HG03432 (cell line): ENCODE results near the gene WRAP73.
"Not testable (repeated sequence)": the region's sequence is repeated elsewhere in the genome, so short reads cannot be mapped to it uniquely, and the experiment has no call there.

ENCODE experiments used
- ATAC-seq: cut with Tn5 transposase; IDR thresholded peaks from one replicate; pipeline ENCODE4 v1.9.1; 2021; ENCODE audit warnings: mild to moderate bottlenecking, moderate library complexity; ENCODE audit not compliant: unreplicated experiment

Gene WRAP73

DNA sequence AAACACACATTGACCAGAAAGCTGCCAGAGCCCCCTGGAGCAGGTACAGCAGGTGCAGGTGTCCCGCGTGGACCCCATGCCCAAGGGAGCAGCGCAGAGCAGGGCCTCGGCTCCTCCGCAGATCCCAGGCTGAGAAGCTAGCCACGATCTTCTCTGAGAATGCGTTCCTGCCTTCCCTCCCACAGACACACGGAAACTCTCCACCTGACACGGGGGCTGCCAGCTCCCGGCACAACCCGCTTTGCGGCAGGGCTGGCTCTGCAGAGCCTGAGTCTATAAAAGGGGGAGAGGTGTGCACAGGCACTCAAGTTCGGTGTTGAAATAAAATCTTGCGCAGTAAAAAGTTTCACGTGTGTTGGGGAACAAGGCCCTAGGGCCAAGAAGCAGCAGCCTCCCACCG is 48.2 kb downstream of the WRAP73 start:
- ATAC-seq: no peak

DNA sequence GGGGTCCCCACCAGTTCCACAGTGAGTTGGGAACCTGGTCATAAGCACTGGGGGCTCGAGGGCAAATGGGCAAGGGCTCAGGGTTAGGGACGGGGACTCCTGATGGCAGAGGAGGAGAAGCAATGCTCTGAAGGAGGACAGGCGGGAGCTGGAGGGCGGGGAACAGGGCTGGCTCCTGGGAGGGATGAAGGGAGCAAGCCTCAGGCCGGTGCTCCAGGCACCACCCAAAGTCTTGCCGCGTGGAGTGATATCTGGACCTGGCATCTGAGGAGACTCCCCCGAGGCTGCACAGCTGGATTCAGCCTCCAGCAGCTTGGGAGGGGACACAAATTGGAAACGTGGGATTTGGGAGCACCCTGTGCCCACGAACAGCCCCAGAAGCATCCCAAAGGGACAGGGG is 49.5 kb downstream of the WRAP73 start:
- no peak for ATAC-seq

DNA sequence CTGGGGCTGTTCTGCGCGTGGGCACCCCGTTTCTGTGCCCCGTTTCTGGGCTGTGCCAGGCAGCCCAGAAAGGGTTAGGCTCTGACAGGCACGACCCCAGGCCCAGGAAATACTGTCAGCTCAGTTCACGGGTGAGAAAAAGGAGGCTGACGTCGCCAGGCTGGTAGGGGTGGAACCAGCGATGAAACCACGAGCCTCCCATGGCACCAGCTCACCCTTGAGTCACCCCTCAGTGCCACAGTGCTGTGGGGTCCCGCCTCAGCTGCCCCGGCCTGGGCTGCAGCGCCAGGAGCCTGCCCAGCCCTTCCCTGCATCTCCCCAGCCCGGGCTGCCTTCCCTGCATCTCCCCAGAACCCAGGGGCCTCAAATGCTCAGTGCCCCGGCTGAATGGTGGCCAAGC is 50.1 kb downstream of the WRAP73 start:
- no peak for ATAC-seq

DNA sequence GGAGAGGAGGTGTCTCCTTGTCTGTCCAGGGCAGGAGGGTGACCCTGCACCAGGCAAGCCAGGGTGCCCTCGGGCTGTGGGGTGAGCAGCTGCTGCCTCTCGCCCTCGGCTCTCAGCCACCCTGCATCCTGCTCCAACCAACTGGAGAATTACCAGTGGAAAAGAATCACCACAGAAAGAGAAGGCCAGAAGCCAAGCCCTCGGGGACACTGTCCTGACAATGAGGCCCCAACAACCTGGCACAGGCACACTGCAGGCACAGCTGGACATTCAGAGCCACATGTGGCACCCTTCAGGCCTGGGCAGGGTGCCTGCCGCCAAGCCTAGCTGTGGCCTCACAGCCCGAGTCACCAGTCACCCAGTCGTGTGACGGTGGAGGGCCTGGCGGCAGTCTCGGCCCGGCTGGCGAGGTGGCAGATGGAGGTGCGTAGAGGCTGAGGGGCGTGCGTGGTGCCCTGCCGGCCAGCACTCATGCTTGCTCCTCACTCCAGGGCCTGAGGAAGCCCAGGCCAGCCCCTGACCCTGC is 50.6 kb downstream of the WRAP73 start:
- no peak for ATAC-seq

DNA sequence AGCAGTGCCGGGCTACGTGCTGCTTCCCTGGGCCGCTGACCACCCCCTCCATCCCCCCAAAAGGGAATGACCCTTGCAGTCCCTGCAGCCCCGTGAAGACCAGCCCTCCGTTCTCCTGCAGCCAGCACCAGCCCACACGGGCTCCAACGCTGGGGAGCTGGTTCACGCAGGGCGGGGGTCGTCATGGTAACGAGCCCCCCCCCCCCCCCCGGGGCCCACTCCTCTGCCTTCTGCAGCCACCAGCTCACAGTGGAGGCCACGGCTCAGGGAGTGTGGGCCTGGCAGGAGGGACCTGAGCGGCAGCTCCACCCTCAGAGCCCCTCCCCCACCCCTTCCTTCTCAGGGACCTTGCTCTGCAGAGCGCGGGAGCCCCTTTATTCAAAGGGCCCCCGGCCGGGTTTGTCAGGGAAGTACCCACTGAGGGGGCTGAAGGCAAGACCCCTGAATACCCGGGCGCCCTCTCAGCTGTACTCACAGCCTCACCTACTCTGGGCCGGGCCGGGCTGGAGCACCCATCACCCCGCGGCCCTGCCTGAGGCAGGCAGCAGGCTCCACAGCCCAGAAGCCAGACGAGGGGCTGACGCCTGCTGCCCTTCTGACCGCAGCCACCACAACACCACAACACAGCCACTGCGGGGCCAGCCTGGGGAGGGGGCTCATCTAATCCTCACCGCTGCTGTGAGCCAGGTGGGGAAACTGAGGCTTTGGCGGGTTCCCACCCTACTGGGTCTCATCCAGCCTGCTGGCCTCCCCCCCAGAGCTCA is 51.2 kb downstream of the WRAP73 start:
- ATAC-seq: no peak

DNA sequence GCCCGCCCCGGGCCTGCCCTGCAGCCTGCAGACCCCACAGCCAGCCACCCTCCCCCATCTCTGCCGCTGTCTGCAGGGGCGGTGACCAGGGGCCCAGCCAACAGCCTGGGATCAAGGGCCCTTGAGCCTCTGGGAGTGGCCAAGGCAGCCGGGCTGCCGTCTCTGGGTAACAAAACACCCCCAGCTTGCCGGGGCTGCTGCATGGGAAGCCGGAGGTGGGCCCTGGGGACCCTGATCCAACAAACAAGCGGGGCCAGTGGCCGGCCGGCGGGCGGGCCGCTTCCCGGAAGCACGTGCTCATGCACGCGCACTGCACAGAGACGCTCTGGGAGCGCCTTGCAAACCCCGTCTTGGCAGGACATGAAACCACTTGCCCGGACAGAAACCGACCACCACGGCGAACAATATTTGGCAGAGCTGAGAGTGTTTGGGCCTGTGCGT is 51.8 kb downstream of the WRAP73 start:
- ATAC-seq: no peak

DNA sequence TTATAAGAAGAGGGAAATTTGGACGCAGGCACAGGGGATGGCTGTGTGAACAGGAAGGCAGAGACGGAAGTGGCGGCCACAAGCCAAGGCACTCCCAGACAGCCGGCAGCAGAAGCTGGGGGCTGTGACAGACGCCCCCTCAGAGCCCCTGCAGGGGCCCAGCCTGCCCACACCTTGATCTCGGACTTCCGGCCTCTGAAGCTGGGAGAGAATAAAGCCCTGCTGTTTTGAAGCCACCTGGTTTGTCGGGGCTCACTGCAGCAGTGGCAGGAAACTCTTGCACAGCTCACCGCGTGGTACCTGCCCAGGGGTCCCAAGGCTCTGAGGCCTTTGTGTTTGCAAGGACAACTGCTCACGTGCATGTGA is 52.3 kb downstream of the WRAP73 start:
- ATAC-seq: no peak

DNA sequence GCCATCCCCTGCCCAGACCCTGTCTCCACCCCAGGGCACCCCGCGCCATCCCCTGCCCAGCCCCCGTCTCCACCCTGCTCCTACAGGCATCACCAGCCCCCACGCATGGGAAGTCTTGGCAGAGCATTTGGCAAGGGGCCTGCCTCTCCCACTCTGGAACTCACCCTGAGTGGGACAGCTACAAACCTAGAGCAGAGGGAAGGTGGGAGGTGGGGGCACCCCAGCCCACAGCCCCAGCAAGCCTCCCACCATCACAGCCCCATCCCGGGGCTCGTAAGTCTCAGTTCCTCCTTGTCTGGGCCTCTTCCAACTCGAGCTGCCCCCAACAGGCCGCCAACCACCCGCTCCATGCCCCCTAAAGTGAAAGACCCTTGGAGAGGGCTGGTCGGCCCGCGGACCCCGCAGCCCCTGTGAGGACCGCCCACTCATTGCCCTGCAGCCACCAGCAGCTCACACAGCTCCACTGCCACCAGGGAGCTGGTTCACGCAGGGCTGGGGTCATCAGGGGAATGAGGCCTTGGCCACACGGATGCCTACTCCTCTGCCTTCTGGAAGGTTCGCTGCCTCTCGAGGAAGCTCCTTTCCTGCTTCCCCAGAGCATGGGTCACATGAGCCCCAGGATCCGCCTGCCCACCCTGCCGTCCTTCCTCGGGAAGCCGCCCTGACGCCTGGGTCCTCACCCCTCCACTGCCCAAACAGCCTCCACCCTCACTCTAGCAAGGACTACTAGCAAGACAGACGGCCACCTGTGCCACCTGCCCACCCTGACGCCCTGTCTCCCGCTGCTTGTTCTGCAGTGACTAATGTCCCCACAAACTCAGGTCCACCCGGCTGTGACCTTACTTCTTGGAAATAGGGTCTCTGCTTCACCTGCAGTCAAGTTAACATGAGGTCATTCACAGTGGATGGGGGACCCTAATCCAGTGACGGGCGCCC is 53.0 kb downstream of the WRAP73 start:
- no peak for ATAC-seq

DNA sequence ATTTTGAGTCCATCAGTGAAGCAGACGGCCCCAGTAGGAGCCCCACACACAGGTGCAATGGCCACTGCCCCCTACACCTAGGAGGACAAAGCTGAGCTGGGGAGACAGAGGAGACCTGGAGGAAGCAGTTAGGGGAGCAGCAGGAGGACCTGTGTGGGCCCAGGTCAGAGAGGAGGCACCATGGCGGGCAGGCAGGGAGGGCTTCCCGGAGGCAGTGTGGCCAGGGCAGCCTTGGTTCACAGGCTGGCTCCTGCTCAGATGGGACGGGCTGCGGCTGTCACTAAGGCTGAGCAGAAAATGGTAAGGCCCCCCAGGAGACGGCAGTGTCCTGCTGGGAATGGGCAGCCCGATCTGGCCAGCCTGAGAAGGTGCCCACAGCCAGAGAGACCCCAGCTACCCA is 54.0 kb downstream of the WRAP73 start:
- no peak for ATAC-seq

DNA sequence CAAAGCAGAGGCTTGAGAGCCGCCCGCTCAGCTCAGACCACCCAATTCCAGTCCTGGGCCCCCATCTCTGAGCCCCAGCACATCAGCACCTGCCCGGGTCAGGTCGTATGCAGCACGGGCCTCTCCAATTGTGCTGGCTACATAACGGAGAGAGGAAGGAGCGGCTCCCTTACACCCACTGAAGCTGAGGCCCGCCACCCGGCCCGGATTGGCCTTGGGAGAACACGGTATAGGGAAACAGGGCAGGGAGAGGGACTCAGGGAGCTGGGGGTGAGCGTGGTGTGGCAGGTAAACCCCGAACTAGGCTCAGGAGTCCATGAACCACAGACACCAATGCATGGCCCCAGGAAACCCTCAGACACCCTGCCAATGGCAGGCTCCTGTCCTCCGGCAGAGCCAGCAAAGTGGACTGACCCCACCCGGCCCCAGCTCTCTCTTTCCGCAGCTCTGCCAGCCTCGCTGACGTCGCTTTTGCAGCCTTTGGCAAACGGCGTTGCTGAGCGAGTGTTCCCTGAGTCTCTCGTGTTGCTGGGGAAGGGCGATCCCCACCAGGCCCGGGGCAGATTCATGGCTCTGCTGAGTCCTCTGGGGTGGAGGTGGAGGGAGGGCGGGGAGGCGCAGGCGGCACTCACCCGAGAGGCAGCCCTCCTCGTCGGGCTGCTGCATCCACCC is 55.1 kb downstream of the WRAP73 start:
- no peak for ATAC-seq

DNA sequence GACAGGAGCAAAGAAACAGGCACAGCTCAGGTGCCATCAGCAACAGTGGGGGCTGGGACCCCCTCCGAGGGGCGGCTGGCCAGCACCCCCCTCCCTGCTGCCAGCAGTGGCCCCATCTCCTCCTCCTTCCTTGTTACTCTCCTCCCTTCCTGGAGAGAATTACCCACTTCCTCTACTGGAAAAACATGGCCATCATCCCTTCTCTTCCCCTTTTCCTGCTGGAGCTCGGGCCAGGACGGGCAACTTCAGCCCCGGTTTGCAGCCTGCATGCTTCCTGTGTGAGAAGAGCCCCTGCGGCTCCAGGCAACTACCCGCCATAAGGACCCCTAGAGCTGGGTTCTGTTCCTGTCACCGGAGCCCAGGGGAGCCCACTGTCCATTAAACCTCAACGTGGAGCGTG is 56.2 kb downstream of the WRAP73 start:
- ATAC-seq: no peak

DNA sequence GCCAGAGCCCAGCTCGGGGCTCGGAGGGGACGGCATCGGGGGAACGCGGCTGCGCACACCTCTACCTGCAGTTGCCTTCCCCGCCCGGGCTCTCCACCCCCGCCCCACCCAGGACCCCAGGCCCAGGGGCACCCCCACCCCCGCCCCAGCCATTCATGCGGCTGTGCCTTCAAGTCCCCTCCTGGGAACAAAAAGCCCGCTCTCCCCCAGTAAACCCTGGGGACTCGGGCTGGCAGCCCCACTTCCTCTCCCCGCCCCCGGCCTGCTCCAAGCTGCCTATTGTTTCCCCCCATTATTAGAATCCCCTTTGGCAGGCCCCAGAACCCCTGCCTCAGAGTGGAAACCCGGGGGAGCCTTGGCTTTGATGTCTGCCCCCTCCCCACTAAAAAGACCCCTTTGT is 56.6 kb downstream of the WRAP73 start:
- no peak for ATAC-seq

DNA sequence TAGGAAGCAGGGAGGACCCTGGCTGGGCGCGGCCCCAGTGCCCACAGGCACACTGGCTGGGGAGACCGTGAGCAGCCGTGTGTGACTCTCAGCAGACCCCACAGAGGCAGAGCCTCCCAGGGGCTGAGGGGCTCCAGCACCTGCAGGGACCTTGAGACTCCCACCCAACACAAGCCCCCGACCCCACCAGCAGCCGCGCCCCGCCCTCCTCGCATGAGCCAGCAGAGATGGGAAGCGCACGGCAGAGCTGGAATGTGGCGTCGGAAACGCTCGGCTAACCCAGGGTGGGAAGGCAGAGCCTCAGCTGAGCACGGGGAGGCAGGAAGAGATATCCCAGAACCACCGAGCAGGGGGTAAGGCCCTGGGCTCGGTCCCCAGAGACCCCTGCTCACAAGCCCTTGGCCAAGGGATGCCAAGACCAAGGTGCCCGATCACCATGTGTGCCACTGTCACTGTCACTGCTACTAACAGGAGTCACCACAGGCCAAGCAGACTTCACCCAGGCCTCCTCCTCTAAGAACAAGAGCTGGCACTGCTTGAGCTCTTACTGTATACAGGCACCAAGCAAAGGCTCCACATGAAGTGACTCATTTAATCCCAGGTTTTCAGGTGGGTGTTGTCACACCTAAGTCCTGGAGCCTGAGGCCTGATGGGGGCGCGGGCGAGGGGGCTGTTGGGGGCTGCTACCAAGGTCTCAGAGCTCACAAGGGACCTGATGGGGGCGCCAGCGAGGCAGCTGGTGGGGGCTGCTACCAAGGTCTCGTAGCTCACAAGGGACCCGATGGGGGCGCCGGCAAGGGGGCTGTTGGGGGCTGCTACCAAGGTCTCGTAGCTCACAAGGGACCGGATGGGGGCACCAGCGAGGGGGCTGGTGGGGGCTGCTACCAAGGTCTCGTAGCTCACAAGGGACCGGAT is 58.7 kb downstream of the WRAP73 start:
- no peak for ATAC-seq

DNA sequence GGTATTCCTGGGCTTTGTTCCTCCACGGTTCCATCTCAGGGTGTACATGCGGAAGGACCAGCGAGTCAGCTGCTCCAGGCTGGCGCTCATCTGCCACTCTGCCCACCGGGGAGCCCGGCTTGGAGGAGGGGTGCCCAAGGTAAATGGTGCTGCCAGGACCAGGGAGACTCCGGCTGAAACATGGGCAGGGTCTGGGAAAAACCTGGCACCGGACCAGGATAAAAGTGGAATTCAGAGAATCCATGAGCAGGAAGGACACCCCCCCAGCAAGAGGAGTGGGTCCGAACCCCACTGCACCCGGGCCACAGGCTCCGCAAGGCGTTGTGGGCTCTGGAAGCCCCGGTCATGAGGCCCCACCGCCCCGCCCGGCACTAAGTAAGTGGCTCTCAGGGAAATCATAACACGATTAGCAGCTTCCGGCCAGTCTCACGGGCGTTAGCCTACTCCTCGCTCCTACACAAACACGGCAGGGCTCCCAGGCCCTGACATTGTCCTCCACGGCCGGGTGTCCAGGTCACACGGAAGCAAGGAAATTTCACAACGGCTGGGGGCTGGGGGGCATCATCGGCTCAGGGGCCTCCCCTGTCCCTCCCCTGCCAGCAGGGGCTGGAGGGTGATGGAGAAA is 59.7 kb downstream of the WRAP73 start:
- ATAC-seq: no peak

DNA sequence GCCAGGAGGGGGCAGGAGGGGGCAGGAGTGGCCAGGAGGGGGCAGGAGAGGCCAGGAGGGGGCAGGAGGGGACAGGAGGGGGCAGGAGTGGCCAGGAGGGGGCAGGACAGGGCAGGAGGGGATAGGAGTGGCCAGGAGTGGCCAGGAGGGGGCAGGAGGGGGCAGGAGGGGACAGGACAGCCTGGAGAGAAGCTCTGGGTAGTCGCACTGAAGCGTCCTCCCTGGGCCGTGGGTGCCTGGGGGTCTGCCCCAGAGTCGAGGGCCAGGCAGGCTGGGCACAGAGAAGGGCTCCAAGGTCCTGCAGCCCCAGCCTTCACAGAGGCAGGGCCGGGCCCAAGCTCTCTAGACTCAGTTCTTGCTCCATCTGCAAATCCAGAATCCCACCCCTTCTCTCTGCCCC is 61.5 kb downstream of the WRAP73 start:
- no peak for ATAC-seq

DNA sequence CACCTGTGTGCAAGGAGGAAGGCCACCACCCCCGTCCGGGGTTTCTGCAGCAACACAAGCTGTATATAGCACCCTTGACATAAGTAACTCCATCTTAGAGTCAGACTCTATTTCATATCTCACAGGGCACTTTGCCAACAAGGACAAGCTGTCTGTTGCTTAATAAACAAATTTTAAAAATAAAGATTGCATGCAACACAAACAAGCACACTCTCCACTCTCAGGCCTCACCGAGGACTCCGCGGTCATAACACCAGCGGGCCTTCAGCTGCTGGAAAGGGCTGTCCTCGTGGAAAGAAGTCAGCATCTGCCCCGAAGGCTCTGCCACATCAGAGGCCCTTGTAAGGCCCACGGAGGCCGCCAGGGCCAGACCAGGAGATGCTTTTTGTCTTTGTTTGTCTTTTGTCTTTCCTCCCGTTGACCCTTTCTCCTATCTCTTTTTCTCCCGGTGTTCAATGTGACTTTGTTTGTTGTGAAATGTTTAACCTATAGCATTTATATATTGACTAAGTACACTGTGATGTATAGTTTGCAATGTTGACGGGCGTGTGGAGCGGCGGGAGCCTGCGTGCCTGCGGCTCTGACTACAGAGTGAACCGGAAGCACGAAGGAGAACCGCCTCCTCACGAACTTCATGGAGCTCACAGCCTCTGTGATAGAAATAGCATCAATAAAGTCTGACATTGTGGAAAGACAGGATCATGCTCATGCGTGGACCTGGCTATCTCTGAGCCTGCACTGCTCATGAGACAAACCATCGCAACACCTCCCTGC is 62.7 kb downstream of the WRAP73 start:
- ATAC-seq: no peak

DNA sequence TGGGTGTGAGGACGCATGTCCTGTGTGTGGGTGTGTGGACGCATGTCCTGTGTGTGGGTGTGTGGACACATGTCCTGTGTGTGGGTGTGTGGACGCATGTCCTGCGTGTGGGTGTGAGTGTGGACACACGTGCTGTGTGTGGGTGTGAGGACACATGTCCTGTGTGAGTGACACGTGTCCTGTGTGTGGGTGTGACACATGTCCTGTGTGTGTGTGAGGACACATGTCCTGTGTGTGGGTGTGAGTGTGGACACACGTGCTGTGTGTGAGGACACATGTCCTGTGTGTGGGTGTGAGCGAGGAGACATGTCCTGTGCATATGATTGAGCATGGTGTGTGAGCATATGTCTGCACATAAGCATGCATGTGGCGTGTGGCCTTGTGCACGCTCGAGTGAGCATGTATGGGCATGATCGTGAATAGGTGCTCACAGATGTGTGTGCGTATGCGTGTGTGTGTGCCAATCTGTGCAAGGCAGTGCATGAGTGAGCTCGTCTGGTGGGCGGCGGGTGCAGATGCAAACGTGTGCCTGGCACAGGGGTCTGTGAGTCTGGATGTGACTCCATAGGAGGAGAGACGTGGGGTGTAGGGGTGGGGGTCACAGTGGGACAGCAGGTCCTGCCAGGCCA is 63.8 kb downstream of the WRAP73 start:
- no peak for ATAC-seq

DNA sequence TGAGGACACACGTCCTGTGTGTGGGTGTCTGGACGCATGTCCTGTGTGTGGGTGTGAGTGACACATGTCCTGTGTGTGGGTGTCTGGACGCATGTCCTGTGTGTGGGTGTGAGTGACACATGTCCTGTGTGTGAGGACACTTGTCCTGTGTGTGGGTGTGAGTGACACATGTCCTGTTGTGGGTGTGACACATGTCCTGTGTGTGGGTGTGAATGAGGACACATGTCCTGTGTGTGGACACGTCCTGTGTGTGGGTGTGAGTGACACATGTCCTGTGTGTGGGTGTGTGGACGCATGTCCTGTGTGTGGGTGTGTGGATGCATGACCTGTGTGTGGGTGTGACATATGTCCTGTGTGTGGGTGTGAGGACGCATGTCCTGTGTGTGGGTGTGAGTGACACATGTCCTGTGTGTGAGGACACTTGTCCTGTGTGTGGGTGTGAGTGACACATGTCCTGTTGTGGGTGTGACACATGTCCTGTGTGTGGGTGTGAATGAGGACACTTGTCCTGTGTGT is 64.5 kb downstream of the WRAP73 start:
- ATAC-seq: not testable (repeated sequence)
